Nephron (organoid): ENCODE measurements around the gene ST8SIA6.
A peak's percentile ranks its signal among the peaks of the same experiment; 100 is the strongest.

Experiments
- H3K27ac Mint-ChIP-seq, 3 experiments: 2 replicates each; pipeline ENCODE4 v1.8.0; 2020; ENCODE audit warnings: mixed read lengths in 3 of 3, mild to moderate bottlenecking in 2 of 3, moderate library complexity in 1 of 3
- H3K27me3 Mint-ChIP-seq: 2 replicates; pipeline ENCODE4 v1.8.0; 2021; ENCODE audit warnings: low read depth, mild to moderate bottlenecking, moderate library complexity, mixed read lengths
- H3K36me3 Mint-ChIP-seq: 2 replicates; pipeline ENCODE4 v1.8.0; 2020; ENCODE audit warnings: low read depth, mixed read lengths
- H3K4me1 Mint-ChIP-seq: 2 replicates; pipeline ENCODE4 v1.8.0; 2020; ENCODE audit warnings: mixed read lengths
- H3K4me3 Mint-ChIP-seq, 3 experiments: 2 replicates each; pipeline ENCODE4 v1.8.0; 2020; ENCODE audit warnings: mild to moderate bottlenecking in 3 of 3, mixed read lengths in 3 of 3, moderate library complexity in 2 of 3
- H3K9me3 Mint-ChIP-seq: 2 replicates; pipeline ENCODE4 v1.8.0; 2020; ENCODE audit warnings: mixed read lengths
- TF ChIP-seq, protein P1 (sequence below), 3 experiments: fragments of 200-600 bp; sonication (generic); IDR thresholded peaks; one replicate each; pipeline ENCODE4 v1.5.0; 2021; ENCODE audit warnings: antibody characterized with exemption in 3 of 3; ENCODE audit not compliant: unreplicated experiment in 3 of 3

The ST8SIA6 gene

DNA sequence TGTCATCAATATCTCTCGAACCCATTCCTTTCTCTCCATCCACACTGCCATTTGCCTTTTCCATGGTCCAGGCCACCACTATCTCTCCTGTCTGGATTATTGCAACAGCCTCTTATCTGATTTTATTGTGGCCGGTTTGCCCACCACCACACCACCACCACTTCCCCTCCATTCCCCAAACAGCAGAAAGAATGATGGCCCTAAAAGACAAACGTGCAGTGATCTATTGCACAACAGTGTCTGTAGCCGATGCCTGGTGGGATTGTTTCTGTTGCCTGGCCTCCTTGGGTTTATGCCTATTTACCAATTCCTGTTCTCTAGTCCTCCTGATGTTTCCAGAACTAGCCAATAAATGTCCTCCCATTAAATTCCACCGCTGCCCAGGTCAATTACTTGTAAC, 10.2 kb upstream of the ST8SIA6 start:
- no peak overlapping the region for H3K27ac Mint-ChIP-seq
- no peaks in the 10 kb centered on the region for H3K4me1 Mint-ChIP-seq
- H3K36me3 Mint-ChIP-seq = peaks cover 4% of the 10 kb centered on the region
- H3K9me3 Mint-ChIP-seq = peaks cover 8% of the 10 kb centered on the region
- H3K4me3 Mint-ChIP-seq = no peak overlapping the region
- TF ChIP-seq, protein P1, sequence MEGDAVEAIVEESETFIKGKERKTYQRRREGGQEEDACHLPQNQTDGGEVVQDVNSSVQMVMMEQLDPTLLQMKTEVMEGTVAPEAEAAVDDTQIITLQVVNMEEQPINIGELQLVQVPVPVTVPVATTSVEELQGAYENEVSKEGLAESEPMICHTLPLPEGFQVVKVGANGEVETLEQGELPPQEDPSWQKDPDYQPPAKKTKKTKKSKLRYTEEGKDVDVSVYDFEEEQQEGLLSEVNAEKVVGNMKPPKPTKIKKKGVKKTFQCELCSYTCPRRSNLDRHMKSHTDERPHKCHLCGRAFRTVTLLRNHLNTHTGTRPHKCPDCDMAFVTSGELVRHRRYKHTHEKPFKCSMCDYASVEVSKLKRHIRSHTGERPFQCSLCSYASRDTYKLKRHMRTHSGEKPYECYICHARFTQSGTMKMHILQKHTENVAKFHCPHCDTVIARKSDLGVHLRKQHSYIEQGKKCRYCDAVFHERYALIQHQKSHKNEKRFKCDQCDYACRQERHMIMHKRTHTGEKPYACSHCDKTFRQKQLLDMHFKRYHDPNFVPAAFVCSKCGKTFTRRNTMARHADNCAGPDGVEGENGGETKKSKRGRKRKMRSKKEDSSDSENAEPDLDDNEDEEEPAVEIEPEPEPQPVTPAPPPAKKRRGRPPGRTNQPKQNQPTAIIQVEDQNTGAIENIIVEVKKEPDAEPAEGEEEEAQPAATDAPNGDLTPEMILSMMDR (IDR thresholded peaks at IDR 0.05; ENCODE audit: unreplicated experiment in 3 of 3) = no peak
- H3K27me3 Mint-ChIP-seq = peaks cover 10% of the 10 kb centered on the region

DNA sequence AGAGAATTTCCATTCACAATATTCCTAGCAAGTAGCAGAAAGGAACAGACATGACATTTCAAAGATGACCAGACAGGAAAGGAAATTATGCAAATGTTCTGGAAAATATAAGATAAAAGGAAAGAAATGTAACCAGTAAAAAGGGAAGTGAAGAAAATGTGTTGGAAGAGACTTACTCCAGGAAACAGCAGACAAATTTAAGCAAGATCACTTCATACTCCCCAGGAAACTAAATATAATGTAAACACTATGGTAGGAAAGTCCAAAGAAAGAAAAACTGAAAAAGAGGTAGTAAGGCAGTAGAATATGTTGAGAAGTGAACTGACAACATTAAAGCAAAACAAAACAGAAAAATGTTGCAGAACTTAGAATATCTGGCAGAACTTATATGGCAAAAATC, 6.4 kb upstream of the ST8SIA6 start:
- Mint-ChIP-seq H3K27ac (no peak overlapping the region), H3K4me3 (no peak overlapping the region), H3K36me3 (peaks cover 4% of the 10 kb centered on the region), H3K9me3 (peaks cover 8% of the 10 kb centered on the region), H3K27me3 (peaks cover 28% of the 10 kb centered on the region), H3K4me1 (no peaks in the 10 kb centered on the region)
- TF ChIP-seq, protein P1 (IDR thresholded peaks at IDR 0.05; ENCODE audit: unreplicated experiment in 3 of 3) = no peak

DNA sequence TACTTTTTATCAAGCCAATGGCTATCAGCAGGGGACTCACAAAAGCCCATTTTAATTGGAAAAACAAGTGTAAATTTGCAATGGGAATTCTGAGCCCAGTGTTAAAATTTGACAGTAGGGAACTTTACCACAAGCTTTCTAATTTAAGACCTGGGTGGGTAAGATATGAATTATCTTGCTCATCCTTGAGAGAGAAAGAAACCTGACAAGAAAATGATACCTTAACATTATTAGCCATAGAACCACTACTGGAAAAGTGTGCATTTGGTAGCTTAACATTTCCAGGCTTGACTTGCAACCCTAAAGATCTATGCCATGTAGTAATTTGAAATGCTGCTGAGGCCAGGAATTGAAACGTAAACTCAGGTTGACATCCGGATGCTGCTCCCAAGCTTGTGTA, 2.7 kb upstream of the ST8SIA6 start:
- Mint-ChIP-seq H3K27ac (no peak overlapping the region), H3K27me3 (peaks cover 60% of the 10 kb centered on the region), H3K36me3 (no peaks in the 10 kb centered on the region), H3K9me3 (peaks cover 4% of the 10 kb centered on the region), H3K4me3 (no peak overlapping the region), H3K4me1 (no peaks in the 10 kb centered on the region)
- TF ChIP-seq, protein P1 (IDR thresholded peaks at IDR 0.05; ENCODE audit: unreplicated experiment in 3 of 3) = no peak

DNA sequence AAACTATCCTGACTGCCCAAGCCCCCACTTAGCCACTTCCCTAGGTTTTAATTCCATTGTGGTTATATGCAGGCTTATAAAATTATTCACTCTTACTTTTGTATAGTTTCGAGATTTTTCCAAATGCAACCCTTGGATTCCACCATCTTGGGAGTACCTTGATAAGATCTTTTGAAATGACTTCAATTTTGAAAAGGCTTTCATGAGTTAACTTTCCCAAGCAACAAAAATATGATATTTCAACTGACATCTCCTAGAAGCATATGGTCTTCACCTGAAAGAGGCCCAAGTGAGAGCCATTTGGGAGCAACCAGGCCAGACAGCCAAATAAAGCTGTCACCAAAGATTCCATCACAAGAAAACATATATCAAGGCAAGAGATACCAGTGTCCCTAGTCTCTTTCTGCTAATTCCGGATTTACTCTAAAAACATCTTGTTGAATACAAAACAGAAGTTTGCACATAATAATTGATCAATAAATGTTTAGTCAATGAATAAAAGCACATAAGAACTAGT, 1.7 kb upstream of the ST8SIA6 start:
- Mint-ChIP-seq H3K4me1 (no peaks in the 10 kb centered on the region), H3K9me3 (peaks cover 5% of the 10 kb centered on the region), H3K27ac (no peak overlapping the region), H3K4me3 (peak overlapping the region in 1 of 3 experiments; percentile 56), H3K27me3 (peaks cover 70% of the 10 kb centered on the region), H3K36me3 (no peaks in the 10 kb centered on the region)
- TF ChIP-seq, protein P1 (IDR thresholded peaks at IDR 0.05; ENCODE audit: unreplicated experiment in 3 of 3) = no peak

DNA sequence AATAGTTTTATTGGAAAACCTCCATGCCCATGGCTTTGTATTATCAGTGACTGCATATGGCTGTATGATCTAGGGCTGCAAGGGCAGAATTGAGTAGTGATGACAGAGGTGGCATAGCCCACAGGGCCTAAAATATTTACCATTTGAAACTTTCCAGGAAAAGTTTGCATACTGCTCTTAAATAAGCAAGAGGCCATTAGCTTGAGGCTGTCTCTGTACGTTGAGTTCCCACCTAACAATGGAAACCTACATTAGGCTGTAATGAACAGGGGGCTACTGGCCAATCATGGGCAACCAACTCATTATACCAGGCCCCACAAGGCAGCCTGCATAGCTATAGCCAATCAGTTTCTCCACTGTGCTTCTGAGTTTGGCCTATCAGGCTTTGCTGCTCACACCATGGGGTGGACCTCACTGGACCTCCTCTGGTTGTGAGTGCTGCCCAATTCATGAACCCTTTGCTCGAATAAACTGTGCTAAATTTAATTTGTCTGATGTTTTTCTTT, 673 bp upstream of the ST8SIA6 start:
- peak overlapping the region; percentile 81 to 89 (median 88) for H3K4me3 Mint-ChIP-seq
- H3K4me1 Mint-ChIP-seq = no peaks in the 10 kb centered on the region
- peaks cover 74% of the 10 kb centered on the region for H3K27me3 Mint-ChIP-seq
- peaks cover 4% of the 10 kb centered on the region for H3K36me3 Mint-ChIP-seq
- H3K27ac Mint-ChIP-seq = no peak overlapping the region
- TF ChIP-seq, protein P1 (IDR thresholded peaks at IDR 0.05; ENCODE audit: unreplicated experiment in 3 of 3) = no peak
- H3K9me3 Mint-ChIP-seq = peaks cover 14% of the 10 kb centered on the region
